ENCODE measurements around the gene LGI2.
"Not testable (repeated sequence)": the region's sequence is repeated elsewhere in the genome, so short reads cannot be mapped to it uniquely, and the experiment has no call there.

Gene LGI2

DNA sequence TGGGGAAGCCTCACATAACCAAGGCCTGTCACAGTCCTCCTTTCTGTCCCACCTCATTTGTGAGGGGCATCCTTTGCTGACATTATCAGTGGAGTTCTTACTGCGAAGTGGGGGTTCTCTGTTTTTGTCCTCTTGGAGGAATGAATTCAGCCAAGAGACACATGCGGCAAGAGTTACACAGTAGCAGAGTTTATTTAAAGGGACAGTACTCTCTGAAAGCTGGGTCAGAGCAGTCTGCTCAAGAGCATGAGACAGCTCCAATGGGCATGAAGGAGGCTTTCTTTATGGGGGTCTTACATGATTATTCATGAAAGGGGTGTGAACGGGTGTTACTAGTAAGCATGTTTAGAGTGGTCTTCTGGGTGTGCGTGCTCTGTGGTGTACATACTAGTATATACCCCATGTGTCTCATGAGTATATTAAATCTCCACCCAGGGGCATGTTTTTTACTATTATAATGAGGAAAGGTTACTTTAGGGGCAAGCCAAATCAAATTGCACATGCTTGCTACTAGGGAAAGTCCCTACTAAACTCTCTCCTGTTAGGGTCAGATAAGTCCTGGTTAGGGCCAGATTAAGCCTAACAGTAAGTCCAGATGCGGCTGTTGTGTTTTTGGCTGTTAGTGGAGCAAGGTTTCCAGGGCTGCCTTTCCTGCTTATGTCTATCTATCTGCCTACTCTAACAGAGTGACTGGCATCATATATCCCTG lies 19.8 kb upstream of the LGI2 start:
- no peak for DNase-seq (ENCODE audit: low read depth)

DNA sequence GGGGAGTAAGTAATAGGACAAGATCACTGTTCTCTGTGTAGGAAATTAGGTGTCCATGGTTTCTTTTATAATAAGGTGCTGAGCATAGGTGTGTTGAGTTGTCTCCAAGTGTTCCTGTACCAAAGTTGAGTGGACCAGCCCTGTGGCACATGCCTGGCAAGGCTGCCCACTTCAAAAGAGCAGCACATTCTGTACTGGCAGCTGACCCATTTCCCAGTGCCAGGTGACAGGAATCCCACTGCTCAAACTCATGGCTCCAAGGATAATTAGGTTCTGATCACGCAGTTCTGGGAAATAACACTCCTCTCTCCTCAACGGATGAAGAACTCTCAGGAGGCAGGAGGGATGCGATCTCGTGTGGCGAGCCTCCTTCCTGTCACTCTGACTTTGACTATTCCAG lies 12.8 kb upstream of the LGI2 start:
- DNase-seq (ENCODE audit: low read depth), result no peak

DNA sequence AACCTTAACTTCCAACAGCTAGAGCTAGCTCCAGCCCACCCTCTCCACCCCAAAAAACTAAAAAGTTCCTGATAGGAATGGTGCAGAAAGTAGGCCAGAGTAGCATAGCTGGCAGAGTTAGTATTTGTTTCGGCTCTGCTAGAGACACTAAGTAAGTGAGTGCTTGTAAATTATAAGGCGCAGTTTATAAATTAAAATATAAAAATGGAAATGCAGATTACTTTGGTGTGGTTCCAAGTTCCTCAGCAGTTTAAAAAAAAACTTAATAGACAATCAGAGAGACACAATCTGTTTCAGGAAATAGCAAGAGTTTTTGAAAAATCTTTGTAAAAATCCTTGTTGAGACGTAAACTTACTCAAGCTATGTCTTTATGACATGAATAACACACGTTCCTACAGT lies 2.8 kb upstream of the LGI2 start:
- no peak for DNase-seq (ENCODE audit: low read depth)

DNA sequence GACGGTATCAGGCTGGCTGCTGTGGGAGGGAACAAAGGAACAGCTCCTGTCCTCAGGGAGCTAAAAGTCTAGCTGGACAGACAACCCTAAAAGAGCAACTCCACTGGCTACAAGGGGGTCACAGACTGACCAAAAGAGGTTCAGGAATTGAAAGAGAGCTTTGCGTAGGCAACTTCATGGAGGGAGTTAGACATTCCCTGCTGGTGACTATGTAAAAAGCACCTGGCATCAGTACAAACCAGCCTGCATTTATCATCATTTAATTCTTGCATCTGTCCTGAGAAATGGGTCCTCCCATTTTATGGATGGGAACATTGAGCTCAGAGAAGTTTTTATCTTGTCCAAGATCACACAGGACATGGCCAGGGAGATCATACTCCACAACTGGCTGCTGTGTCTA lies 1.4 kb upstream of the LGI2 start:
- no peak for DNase-seq (ENCODE audit: low read depth)

DNA sequence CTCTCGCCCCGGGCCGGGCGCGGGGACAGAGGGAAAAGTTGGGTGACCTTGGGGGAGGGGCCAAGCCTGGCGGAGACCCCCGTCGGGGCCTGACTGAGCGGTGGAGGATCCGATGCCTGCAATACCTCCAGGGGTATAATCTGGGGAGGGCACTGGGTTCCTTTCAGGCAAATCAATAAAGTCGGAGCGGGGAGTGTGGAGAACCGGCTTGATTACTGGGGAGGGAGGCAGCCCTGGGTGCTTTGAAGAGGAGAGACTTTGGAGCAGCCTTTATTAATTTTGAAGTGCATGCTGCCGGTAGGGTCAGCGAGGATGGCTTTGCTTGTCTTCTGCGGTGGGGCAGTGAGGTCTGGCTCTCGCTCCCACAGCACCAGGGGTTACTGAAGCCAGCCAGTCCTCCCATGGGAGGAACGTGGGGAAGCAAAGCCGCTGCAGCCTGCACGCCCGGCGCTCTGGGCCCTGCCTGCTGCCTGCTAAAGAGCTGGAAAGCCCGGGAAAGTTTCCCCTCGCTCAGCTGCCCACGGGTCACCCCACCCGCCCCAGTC lies 403 bp upstream of the LGI2 start:
- DNase-seq (ENCODE audit: low read depth), result no peak

DNA sequence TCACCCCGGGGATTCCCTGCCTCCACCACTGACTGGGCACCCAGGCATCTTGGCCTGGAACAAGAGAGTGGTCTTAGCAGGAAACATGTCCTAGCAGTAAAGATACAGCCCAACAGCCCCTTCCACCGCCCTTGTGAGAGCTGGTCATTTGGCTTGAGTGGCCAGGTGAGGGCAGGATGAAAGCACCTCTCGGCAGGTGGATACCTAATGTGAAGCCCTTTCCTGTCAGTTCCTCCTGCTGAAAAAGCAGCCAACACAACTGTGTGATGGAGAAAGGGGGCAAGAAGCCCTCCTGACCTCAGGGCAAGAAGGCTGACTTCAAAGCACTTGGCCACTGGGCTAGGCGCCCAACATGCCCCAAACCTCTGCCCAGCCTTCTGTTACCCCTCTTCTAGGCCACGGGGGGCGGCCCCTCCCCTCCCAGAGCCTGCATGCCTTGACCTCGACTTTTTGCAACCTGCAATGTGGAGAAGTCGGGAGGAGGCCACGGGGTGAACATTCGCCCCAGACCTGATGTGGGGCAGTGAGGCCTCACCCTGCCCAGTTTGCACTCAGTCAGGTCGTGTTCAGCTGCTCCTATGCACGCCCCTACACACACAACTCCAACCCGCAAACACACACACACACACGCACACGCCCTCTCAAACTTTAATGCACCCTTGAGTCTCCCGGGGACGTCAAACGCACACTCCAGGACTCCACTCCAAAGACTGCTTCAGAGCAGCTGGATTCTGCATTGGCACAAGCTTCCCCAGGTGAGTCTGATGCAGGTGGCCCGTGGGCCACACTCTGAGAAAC lies 1.1 kb downstream of the LGI2 start:
- DNase-seq (ENCODE audit: low read depth), result no peak

DNA sequence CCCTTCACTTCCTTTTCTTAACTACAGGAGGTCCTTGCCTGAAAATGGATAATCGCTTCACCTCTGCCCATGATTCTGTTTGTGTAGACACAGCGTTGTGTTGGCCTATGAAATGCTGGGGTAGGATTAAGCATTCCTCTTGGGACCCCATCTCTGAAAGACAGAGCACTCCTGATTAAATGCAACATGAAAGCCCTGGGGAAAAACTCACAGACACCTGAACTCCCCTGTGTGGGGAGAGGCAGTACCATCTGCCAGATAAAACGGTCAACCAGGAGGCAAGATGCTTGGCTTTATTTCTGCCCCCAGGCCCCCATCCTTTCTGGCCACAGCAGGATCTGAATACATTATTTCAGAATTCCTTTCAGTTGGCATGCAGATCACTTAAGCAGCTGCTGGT lies 1.9 kb downstream of the LGI2 start:
- DNase-seq (ENCODE audit: low read depth), result no peak

DNA sequence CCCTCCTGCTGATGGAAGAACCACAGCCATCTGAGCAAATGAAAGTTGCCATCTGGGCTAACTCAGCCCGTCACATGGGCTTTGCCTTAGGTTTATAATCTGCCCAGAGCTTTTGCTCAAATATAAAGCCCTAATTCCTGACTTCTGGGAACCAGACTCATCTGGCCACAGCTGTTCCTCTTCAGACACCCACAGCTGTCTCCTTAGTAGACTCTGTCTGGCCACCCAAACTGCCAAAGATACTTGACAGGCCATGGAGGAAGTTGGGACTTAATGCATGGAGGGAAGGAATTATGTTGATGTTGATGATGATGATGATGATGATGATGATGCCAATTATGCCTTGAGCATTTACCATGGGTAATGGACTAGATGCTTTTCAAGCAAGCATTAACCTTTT lies 8.0 kb downstream of the LGI2 start:
- DNase-seq (ENCODE audit: low read depth), result no peak

DNA sequence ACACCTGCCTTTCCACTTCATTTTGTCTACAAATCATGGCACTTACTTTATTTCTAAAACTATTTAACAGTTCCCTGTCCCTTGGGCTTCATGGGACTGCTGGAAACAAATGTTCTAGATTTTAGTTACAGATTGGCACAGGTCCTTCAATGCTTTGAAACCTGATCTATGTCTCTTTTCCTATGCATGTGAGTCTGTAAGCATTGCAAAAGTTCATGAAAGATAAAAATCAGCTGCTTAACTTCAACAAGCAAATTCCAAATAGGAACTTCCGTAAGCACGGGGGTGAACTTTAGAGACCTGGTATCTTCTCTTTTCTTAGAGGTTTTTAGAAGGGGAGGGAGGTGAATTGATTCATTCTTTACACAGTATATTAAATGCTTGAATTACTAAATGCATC lies 9.5 kb downstream of the LGI2 start:
- DNase-seq (ENCODE audit: low read depth), result no peak

DNA sequence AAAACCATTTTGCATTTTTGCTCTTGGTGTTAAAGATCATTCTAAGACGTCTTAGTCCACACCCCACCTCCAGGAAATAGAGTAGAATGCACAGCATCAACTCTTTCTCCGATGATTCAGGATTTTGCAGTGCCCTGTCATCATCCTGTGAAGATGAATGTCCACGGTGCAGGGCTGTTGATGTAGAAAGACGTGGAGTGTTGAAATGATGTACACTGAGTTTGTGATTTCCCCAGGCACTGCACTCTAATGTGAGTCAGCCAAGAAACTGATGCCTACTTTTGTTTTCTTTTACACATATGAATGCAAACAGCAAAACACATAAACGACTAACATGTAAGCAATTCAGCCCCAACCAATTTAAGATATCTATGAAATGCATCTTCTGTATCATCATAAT lies 10.5 kb downstream of the LGI2 start:
- DNase-seq (ENCODE audit: low read depth), result peak; percentile 52

DNA sequence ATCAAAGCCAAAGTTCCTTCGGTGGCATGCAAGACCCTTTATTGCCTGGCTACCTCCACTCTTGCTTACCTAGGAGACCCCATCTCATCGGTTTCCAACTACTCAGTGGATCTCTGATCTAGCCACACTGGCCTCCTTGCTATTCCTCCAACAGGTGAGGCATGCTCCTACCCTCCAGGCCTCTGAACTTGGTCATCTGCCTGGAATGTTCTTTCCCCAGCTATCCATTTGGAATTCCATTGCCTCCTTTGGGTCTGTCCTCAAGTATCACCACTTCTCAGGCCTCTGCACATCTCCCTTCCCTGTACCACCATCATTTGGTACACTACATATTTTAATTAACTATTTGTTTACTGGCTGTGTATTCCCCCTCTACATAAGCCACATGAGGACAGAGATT lies 11.2 kb downstream of the LGI2 start:
- DNase-seq (ENCODE audit: low read depth), result no peak

DNA sequence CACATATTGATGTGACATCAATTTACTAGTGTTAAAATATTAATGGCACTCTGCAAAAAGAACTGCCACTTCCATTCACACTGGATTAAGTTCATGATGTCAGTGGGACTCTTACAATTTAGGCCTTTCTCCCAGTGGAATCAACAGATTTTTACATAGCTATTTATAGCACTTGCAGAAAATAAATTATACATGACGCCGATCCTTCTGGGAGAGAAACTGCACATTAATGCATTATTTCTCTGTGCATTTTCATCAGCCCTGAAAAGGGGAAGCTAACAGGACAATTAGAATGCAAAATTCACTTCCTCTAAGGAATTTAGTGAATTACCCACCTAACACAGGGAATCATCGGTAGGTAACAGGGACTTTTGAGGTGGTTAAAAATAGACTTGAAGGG lies 15.7 kb downstream of the LGI2 start:
- DNase-seq (ENCODE audit: low read depth), result no peak

DNA sequence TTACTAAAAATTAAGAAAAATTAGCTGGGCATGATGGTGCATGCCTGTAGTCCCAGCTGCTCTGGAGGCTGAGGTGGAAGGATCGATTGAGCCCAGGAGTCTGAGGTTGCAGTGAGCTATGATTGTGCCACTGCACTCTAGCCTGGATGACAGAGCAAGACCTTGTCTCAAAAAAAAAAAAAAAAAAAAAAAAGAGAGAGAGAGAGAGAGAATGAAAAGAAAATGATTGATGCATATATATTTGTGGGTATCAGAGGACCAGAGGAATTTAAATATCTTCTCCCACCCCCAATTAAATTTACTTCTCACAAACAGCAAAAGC lies 16.1 kb downstream of the LGI2 start:
- DNase-seq (ENCODE audit: low read depth), result not testable (repeated sequence)

DNA sequence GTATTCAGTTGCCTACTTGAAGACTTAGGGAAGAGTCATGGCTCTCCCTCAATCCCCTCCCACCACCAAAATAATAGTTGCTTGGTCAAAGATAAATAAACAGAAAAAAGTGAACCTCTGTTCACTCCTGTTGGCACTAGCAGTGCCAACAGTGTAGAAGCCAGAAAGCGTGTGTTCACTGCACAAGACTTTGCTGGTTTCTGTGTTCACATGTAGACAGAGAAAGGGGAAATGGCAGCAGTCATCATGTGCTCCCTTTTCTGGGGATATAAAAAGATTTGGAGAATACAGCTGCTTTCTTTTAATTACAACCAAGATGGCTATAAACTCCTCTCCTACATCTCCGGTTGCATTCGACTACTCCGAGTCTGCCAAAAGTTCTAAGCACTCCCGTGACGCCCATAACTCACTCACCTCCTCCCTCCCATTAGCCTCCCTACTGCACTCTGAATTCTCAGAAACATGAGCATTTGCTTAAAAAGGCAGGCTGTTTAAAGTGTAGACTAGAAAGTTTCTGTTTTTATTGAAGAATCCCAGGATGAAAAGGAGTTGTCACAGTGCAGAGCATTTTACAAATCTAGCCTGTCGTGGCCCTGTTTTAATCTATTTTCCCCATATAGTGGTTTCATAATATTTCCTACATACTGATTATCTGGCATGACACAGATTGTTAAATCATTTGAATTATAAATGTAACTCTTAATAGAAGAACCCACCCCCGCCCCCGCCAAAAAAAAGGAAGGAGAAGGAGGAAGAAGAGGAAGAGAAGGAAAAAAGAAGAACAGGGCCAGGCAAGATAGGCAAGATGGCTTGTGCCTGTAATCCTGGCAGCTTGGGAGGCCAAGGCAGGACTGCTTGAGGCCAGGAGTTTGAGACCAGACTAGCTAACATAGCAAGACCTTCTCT lies 16.7 kb downstream of the LGI2 start:
- peak; percentile 56 for DNase-seq (ENCODE audit: low read depth)

DNA sequence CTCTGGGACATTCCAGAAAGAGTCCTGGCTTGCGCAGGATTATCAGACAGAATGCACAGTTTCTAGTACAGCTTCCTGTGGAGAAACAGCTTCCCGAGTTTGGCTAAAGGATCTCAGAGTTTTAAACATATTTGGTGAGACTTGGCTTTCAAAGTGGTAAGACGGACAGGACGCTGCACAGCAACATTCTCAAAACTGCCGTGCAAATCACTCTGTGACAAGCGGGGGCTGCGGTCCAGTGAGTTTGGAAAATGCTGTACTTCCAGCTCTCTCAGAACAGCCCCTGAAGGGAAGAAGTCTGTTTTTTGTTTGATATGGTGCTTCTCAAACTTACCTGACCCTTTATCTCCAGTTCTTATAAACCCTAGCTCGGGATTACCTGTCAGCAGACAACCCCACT lies 18.1 kb downstream of the LGI2 start:
- no peak for DNase-seq (ENCODE audit: low read depth)

DNA sequence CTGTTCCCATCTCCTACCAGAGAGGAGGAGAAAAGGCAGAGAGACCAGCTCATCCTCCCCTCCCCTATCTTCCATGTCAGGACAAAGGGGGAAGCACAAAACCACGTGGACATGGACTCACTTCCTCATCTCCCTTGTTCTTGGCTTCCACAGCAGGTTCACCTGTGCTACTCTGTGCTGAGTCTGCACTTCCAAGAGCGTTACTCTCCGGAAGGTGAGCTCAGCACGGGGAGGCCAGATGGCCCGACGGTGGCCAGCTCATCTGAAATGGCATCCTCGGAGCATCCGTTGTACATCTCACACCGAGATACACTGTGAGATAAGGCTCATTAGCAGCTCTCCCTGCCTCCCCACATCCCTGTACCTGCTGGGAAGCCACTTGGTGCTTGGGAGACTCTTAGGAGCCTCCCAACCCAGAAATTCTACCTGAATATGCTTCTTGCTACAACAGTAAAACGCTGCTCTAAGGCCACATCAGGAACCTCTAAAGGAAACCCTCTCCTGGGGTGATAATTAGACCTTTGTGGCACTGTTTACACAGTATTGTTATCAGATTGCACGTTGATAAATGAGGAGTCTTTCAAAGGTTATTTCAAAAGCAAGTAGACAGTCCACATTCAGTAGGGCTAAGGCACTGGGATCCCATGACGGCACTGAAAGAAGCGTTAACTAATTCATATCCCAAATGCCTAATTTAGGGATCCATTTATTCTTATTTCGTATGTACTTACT lies 19.4 kb downstream of the LGI2 start:
- DNase-seq (ENCODE audit: low read depth), result no peak

DNA sequence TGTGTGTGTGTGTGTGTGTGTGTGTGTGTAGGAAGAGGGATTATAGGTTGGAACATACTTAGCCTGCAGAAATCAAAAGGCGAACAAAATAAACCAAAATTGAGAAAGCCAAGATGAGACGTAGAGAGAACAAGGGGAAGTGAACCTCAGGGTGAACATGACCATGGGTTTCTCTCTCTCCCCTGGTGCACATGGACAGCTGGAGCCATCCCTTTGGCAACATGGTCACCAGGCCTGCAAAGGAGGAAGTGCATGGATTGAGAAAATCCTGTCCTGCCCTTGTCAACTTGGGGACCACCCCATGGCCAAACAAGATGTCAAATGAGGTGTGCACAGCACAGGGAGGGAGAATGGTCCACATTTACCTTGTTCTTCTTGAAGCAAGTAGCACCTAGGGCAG lies 23.1 kb downstream of the LGI2 start:
- DNase-seq (ENCODE audit: low read depth), result no peak

DNA sequence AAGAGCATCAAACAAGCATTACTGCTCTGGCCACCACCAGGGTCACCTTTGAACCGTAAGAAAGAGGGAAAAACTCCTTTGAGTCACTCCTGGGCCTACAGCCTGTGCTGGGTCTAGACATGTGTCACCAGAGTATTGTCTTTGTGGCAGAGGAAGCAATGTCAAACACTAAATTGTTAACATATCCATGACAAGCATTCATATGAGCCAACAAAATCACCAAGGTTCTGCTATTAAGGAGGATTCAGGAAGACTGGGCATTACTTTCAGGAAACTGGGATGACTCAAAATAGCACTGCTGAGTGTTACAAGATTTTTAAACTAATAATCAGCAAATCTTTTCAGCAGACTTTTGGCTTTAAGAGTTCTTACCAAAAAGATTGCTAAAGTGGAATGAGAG lies 28.1 kb downstream of the LGI2 start:
- no peak for DNase-seq (ENCODE audit: low read depth)

DNA sequence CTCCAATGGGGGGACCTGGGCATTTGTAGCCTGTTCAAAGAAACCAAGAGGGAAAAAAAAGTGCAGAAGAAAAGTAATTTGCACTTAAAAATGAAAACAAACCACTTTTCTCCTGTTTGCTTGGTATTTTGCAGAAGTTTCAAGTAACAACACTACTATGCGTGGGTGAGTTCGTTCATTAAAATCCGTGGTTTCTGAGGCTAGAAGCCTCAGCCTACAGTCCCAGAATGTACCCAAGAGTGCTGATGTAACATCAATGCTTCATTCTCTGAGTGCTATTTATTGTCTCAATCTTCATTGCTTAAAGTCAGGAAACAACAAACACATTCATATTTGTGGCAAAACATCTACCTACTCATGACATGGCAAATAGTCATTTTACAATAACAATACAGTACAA lies 29.2 kb downstream of the LGI2 start:
- DNase-seq (ENCODE audit: low read depth), result no peak

DNA sequence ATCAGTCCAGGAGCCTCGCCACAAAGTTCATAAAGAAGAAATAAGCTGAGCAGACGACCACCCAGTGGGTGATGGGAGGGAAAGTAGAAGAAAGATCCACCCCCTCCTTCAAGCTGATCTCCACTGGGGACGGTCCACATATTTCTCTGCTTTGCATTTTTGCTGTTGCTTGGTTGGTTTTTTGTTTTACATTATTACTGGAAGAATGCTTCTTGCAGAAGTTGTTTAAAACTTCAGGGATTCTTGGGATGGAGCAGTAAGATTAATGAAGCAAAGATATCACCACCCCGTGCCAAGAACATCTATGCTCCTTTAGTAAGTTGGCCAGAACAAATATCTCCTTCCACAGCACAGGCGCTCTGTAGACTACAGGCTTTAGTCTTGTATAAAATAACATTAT lies 30.1 kb downstream of the LGI2 start:
- DNase-seq (ENCODE audit: low read depth), result no peak

DNA sequence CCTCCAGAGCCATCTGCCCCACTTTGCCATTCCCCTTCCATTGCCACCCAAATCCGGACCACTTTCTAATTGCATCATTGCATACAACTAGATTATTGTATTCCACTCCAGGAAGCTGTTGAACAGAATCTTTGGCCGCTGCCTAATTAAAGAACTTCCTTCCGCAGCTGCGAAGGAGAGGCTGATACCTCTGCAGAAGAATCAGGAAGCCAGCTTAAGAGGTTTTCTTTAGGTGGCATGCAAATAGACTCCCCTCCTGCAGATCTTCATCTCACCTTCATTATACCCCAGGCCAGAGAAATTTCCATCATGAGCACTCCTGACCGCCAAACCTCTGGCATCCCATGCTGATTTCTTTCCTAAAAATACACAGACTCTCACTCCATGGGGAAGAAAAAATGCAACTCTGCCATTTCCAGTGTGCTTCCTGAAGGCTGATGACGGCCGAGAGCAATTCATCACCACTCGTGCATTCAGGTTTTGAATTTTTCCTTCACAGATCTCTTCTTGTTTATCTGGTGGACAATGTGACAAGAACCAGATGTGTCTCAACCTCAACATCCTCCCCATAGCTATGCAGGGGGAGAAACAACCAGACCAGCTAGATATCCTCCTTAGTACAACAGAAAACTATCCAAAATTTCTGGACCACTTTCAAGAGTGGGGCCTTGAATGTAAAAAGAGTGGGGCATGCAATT lies 31.2 kb downstream of the LGI2 start:
- no peak for DNase-seq (ENCODE audit: low read depth)

Measured in stromal cell of bone marrow (primary cell).